ENCODE data around the gene TCF12. TPM values are rescaled to one million over a fixed set of nuclear protein-coding genes. Genes with fewer than 3 reads are reported as not detected.

TCF12 gene
- polyA plus RNA-seq, 1 donor (not counting 4 experiments of a cell fraction or from before 2014, with no cell fraction given) = 48.3 TPM

DNA sequence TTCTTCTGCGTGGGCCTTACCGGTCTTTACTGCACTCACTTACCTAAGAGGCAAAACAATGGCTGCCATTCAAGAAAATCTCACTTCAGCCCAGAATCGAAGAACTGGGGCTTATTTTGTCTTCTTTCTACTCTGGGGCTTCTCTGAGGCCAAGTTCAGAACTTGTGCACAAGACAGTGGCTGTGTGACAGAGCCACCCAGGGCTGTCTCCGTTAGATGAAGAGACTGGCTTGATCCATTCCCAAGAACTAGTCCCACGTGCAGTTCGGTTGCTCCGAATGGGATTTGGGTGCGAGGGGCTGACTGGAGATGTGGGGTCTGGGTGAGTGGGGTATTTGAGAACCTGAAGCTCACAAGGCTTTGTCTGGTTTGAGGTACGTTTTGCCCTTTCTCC lies 795 bp upstream of the TCF12 start:
- Histone ChIP-seq H3K9ac (ENCODE audit: control insufficient read depth, extremely low read depth, insufficient read depth, low read length) (peak overlapping the region; percentile 93), H3K36me3 (ENCODE audit: control insufficient read depth in 2 of 2, extremely low read depth in 1 of 2, insufficient read depth in 2 of 2, low read length in 2 of 2) (no peaks in the 10 kb centered on the region), H3K27ac (ENCODE audit: control insufficient read depth, insufficient read depth, low read length) (peak overlapping the region; percentile 77), H3K9me1 (ENCODE audit: control insufficient read depth, extremely low read depth, insufficient read depth, low read length) (no peaks in the 10 kb centered on the region), H3K9me3 (ENCODE audit: control insufficient read depth, low read depth, low read length) (no peaks in the 10 kb centered on the region), H3K4me3 (ENCODE audit: control insufficient read depth in 2 of 3, extremely low read depth in 1 of 3, insufficient read depth in 2 of 3, low read depth in 1 of 3, low read length in 3 of 3) (peak overlapping the region; percentile 75 to 93 (median 89)), H3K79me2 (ENCODE audit: control insufficient read depth, insufficient read depth, low read length) (peaks cover 29% of the 10 kb centered on the region), H3K27me3 (ENCODE audit: control insufficient read depth, extremely low read depth, insufficient read depth, low read length) (no peaks in the 10 kb centered on the region), H3K4me2 (ENCODE audit: control insufficient read depth, extremely low read depth, insufficient read depth, low read depth, low read length) (peak overlapping the region; percentile 88), H3K4me1 (ENCODE audit: control insufficient read depth, extremely low read depth, insufficient read depth, low read length) (peaks cover 11% of the 10 kb centered on the region), H2AFZ (ENCODE audit: control insufficient read depth, low read length) (peak overlapping the region; percentile 74), H4K20me1 (ENCODE audit: control insufficient read depth, extremely low read depth, insufficient read depth, low read length) (no peaks in the 10 kb centered on the region)
- DNase-seq (ENCODE audit: low read depth, low spot score) (no peak), FAIRE-seq (no peak)
- dilution Hi-C loops (cut with MboI; ENCODE audit: extremely low pct_ligation_motif_present, low sequenced_read_pairs) = no loop called here
- no peak for TF ChIP-seq EZH2 (IDR thresholded peaks at IDR 0.05; ENCODE audit: low read length)
- TF ChIP-seq, protein P1, sequence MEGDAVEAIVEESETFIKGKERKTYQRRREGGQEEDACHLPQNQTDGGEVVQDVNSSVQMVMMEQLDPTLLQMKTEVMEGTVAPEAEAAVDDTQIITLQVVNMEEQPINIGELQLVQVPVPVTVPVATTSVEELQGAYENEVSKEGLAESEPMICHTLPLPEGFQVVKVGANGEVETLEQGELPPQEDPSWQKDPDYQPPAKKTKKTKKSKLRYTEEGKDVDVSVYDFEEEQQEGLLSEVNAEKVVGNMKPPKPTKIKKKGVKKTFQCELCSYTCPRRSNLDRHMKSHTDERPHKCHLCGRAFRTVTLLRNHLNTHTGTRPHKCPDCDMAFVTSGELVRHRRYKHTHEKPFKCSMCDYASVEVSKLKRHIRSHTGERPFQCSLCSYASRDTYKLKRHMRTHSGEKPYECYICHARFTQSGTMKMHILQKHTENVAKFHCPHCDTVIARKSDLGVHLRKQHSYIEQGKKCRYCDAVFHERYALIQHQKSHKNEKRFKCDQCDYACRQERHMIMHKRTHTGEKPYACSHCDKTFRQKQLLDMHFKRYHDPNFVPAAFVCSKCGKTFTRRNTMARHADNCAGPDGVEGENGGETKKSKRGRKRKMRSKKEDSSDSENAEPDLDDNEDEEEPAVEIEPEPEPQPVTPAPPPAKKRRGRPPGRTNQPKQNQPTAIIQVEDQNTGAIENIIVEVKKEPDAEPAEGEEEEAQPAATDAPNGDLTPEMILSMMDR (optimal IDR thresholded peaks at IDR 0.05 in 1 of 3, IDR thresholded peaks at IDR 0.05 in 1 of 3, conservative IDR thresholded peaks at IDR 0.05 in 1 of 3; ENCODE audit: extremely low read depth in 1 of 3, insufficient read depth in 2 of 3, low read length in 3 of 3) = no peak

DNA sequence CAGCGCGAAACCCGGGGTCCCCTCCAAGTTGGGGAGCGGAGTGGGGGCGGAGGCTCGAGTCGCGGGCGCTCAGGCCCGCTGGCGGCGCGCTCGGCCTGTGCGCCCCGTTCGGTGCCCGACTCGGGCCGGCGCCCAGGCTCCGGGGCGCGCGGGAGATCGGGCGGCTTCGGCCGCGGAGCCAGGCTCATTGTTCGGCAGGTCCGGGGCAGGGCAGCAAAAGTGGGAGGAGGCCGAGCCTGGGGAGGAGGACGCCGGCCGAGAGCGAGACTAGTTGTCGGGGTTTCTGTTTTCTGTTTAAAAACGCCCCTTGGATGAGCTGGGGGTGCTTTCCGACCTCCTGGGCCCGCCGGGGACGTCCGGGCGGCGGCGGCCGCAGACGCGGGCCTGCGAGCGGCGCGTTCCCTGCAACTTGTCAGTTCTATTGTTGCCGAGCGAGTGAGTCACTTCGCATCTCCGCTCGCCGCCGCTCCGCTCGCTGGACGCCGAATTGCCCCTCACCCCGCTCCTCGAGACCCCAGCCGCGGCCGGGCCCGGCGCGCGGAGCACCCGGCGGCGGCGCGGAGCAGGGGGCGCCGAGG lies 676 bp downstream of the TCF12 start:
- Histone ChIP-seq H3K9me3 (ENCODE audit: control insufficient read depth, low read depth, low read length) (no peaks in the 10 kb centered on the region), H3K9me1 (ENCODE audit: control insufficient read depth, extremely low read depth, insufficient read depth, low read length) (no peaks in the 10 kb centered on the region), H4K20me1 (ENCODE audit: control insufficient read depth, extremely low read depth, insufficient read depth, low read length) (no peaks in the 10 kb centered on the region), H3K4me1 (ENCODE audit: control insufficient read depth, extremely low read depth, insufficient read depth, low read length) (peaks cover 11% of the 10 kb centered on the region), H3K9ac (ENCODE audit: control insufficient read depth, extremely low read depth, insufficient read depth, low read length) (peak overlapping the region; percentile 93), H3K36me3 (ENCODE audit: control insufficient read depth in 2 of 2, extremely low read depth in 1 of 2, insufficient read depth in 2 of 2, low read length in 2 of 2) (peaks cover 0 to 3% of the 10 kb centered on the region in 2 experiments), H3K4me2 (ENCODE audit: control insufficient read depth, extremely low read depth, insufficient read depth, low read depth, low read length) (peak overlapping the region; percentile 100), H3K4me3 (ENCODE audit: control insufficient read depth in 2 of 3, extremely low read depth in 1 of 3, insufficient read depth in 2 of 3, low read depth in 1 of 3, low read length in 3 of 3) (peak overlapping the region; percentile 85 to 93 (median 89)), H3K27me3 (ENCODE audit: control insufficient read depth, extremely low read depth, insufficient read depth, low read length) (no peaks in the 10 kb centered on the region), H2AFZ (ENCODE audit: control insufficient read depth, low read length) (peak overlapping the region; percentile 70), H3K79me2 (ENCODE audit: control insufficient read depth, insufficient read depth, low read length) (peaks cover 36% of the 10 kb centered on the region), H3K27ac (ENCODE audit: control insufficient read depth, insufficient read depth, low read length) (peak overlapping the region; percentile 77)
- FAIRE-seq (no peak), DNase-seq (ENCODE audit: low read depth, low spot score) (no peak)
- TF ChIP-seq, protein P1 (optimal IDR thresholded peaks at IDR 0.05 in 1 of 3, IDR thresholded peaks at IDR 0.05 in 1 of 3, conservative IDR thresholded peaks at IDR 0.05 in 1 of 3; ENCODE audit: extremely low read depth in 1 of 3, insufficient read depth in 2 of 3, low read length in 3 of 3) = peak in 1 of 3 experiments; percentile 1
- no peak for TF ChIP-seq EZH2 (IDR thresholded peaks at IDR 0.05; ENCODE audit: low read length)
- dilution Hi-C loops (cut with MboI; ENCODE audit: extremely low pct_ligation_motif_present, low sequenced_read_pairs) = no loop called here

All from keratinocyte (primary cell).